ENCODE data around the gene LAMA3. TPM values are rescaled to one million over a fixed set of nuclear protein-coding genes. Genes with fewer than 3 reads are reported as not detected.

LAMA3 gene
- total RNA-seq, 4 donors from 2014 or later = 155 to 456 (median 173) TPM

- H3K4me3 ChIP-seq (ENCODE audit: low read depth, poor library complexity, severe bottlenecking) = no peak overlapping the region
- 40 to 42% methylated on average over 9 to 10 of the region's 10 CpGs for WGBS, 2 donors
- peak; percentile 69 to 93 for DNase-seq (ENCODE audit: low spot score in 2 of 2)
- intact Hi-C loops (cut with DNase I; ENCODE audit: low total_unique reads) = no loop called here
- no peak for TF ChIP-seq POLR2A (IDR thresholded peaks at IDR 0.05)
- TF ChIP-seq CTCF (IDR thresholded peaks at IDR 0.05) = no peak
Observed at GRCh38 chr18:23918395-23919032, 229.3 kb downstream of the LAMA3 start.

GRCh38 chr18:23920054-23920453 is 230.8 kb downstream of the LAMA3 start:
- TF ChIP-seq POLR2A (IDR thresholded peaks at IDR 0.05) (no peak), CTCF (IDR thresholded peaks at IDR 0.05) (no peak)
- WGBS, 2 donors = 58 to 63% methylated on average over 4 of the region's 4 CpGs
- no peak overlapping the region for H3K4me3 ChIP-seq (ENCODE audit: low read depth, poor library complexity, severe bottlenecking)
- no peak for DNase-seq (ENCODE audit: low spot score in 2 of 2)
- intact Hi-C loops (cut with DNase I; ENCODE audit: low total_unique reads) = loop anchor here (10.0 kb wide), 1 partner anchor 295 kb away; no protein-coding TSS in a partner anchor

GRCh38 chr18:23921716-23922285 is 232.5 kb downstream of the LAMA3 start:
- TF ChIP-seq CTCF (IDR thresholded peaks at IDR 0.05) (no peak), POLR2A (IDR thresholded peaks at IDR 0.05) (no peak)
- no peak for DNase-seq (ENCODE audit: low spot score in 2 of 2)
- intact Hi-C loops (cut with DNase I; ENCODE audit: low total_unique reads) = loop anchor here (10.0 kb wide), 1 partner anchor 297 kb away; no protein-coding TSS in a partner anchor
- H3K4me3 ChIP-seq (ENCODE audit: low read depth, poor library complexity, severe bottlenecking) = no peak overlapping the region
- WGBS, 2 donors = 92% methylated on average over 12 of the region's 12 CpGs

GRCh38 chr18:23922939-23923338 is 233.7 kb downstream of the LAMA3 start:
- DNase-seq (ENCODE audit: low spot score in 2 of 2) = no peak
- H3K4me3 ChIP-seq (ENCODE audit: low read depth, poor library complexity, severe bottlenecking) = no peak overlapping the region
- no peak for TF ChIP-seq POLR2A (IDR thresholded peaks at IDR 0.05)
- WGBS, 2 donors = 73 to 79% methylated on average over 1 of the region's 1 CpG
- intact Hi-C loops (cut with DNase I; ENCODE audit: low total_unique reads) = loop anchor here (10.0 kb wide), 1 partner anchor 298 kb away; no protein-coding TSS in a partner anchor

- intact Hi-C loops (cut with DNase I; ENCODE audit: low total_unique reads) = loop anchor here (10.0 kb wide), 1 partner anchor 300 kb away; no protein-coding TSS in a partner anchor
- no peak for TF ChIP-seq CTCF (IDR thresholded peaks at IDR 0.05)
- no peak for TF ChIP-seq POLR2A (IDR thresholded peaks at IDR 0.05)
- H3K4me3 ChIP-seq (ENCODE audit: low read depth, poor library complexity, severe bottlenecking) = no peak overlapping the region
- WGBS, 2 donors = 100% methylated on average over 1 of the region's 1 CpG
- no peak for DNase-seq (ENCODE audit: low spot score in 2 of 2)
Observed at GRCh38 chr18:23924813-23925212, 235.6 kb downstream of the LAMA3 start.

- intact Hi-C loops (cut with DNase I; ENCODE audit: low total_unique reads) = loop anchor here (10.0 kb wide), 1 partner anchor 302 kb away; no protein-coding TSS in a partner anchor
- no peak for TF ChIP-seq CTCF (IDR thresholded peaks at IDR 0.05)
- 30 to 54% methylated on average over 2 of the region's 2 CpGs for WGBS, 2 donors
- no peak for DNase-seq (ENCODE audit: low spot score in 2 of 2)
- H3K4me3 ChIP-seq (ENCODE audit: low read depth, poor library complexity, severe bottlenecking) = no peak overlapping the region
Observed at GRCh38 chr18:23926571-23926970, 237.3 kb downstream of the LAMA3 start.
